HepG2 (cell line): ENCODE measurements around the gene VAX1. TPM values are rescaled to one million over a fixed set of nuclear protein-coding genes. Genes with fewer than 3 reads are reported as not detected.

Experiments used
- ATAC-seq: fragments of 200-7000 bp; cut with Tn5 transposase; 3 replicates; pipeline ENCODE4 v1.9.1; 2020; ENCODE audit warnings: mild to moderate bottlenecking, moderate library complexity
- BruUV-seq: library from RNA; stranded (reverse); fragments of 400-500 nt; replicated peaks from 2 replicates; lab custom pipeline; 2021; lab: Mats Ljungman, UMichigan
- CTCF ChIA-PET: fragments of 300-600 bp; formaldehyde crosslinking; extraction: SDS; loops from one replicate; lab custom pipeline; 2021; ENCODE audit warnings: low total read pairs, inconsistent platforms, low intra/inter-chr PET ratio; lab: Yijun Ruan, JAX
- POLR2A ChIA-PET: fragments of 350-600 bp; sonication (Branson Sonifier 250); formaldehyde crosslinking; loops from one replicate; lab custom pipeline; 2020; ENCODE audit warnings: antibody characterized with exemption, inconsistent platforms; lab: Yijun Ruan, JAX
- DNase-seq: peaks from one replicate; pipeline ENCODE4 v3.0.0-alpha.2; 2015; ENCODE audit warnings: low spot score
- FAIRE-seq: peaks from 3 replicates; lab custom pipeline; 2011; peaks lifted over from hg19 to GRCh38; lab: Jason Lieb, UNC
- H2AFZ ChIP-seq: one replicate; pipeline ENCODE4 v1.6.1; 2011; ENCODE audit warnings: low read length, inconsistent platforms
- H3K27ac ChIP-seq: fragments of 300-600 bp; 3 replicates; pipeline ENCODE4 v1.8.0; 2011; ENCODE audit warnings: mixed run types, mild to moderate bottlenecking, mixed read lengths, low read length, inconsistent platforms; ENCODE audit not compliant: insufficient read depth; ENCODE audit errors: extremely low read length
- H3K27me3 ChIP-seq, 2 experiments: fragments of 200-600 bp in 1 of 2; 2 replicates in 1 of 2; 3 replicates in 1 of 2; pipeline versions ENCODE4 v1.6.0 to v1.8.0; 2011; ENCODE audit warnings: low read length in 2 of 2, mild to moderate bottlenecking in 2 of 2, moderate library complexity in 2 of 2, inconsistent platforms in 1 of 2; ENCODE audit not compliant: insufficient read depth in 2 of 2, control insufficient read depth in 1 of 2
- H3K36me3 ChIP-seq, 2 experiments: fragments of 200-600 bp in 1 of 2; replicated peaks in 1 of 2; 2 replicates in 1 of 2; 3 replicates in 1 of 2; pipeline versions ENCODE4 v1.5.1 to v1.8.0; 2011; ENCODE audit warnings: low read length in 2 of 2, inconsistent platforms in 1 of 2; ENCODE audit not compliant: insufficient read depth in 2 of 2, control insufficient read depth in 1 of 2
- H3K4me1 ChIP-seq: 2 replicates; pipeline ENCODE4 v1.5.1; 2012; ENCODE audit warnings: low read length, inconsistent platforms; ENCODE audit not compliant: insufficient read depth
- H3K4me2 ChIP-seq: 2 replicates; pipeline ENCODE4 v1.6.0; 2011; ENCODE audit warnings: low read depth, low read length, inconsistent platforms
- H3K4me3 ChIP-seq, 3 experiments: fragments of 200-600 bp in 1 of 3; sonication (generic), shearing (Covaris generic) in 1 of 3; replicated peaks in 1 of 3; 2 replicates each; pipeline ENCODE4 v1.5.1; 2011 to 2016; ENCODE audit warnings: low read length in 3 of 3, inconsistent platforms in 2 of 3, low read depth in 2 of 3, mild to moderate bottlenecking in 2 of 3, control low read depth in 1 of 3, mixed read lengths in 1 of 3; ENCODE audit not compliant: insufficient read depth in 1 of 3
- H3K79me2 ChIP-seq: one replicate; pipeline ENCODE4 v1.6.1; 2011; ENCODE audit warnings: low read length, inconsistent platforms; ENCODE audit not compliant: insufficient read depth
- H3K9ac ChIP-seq: 2 replicates; pipeline ENCODE4 v1.6.0; 2011; ENCODE audit warnings: mild to moderate bottlenecking, low read depth, low read length, inconsistent platforms; ENCODE audit not compliant: insufficient read depth
- H3K9me3 ChIP-seq: 2 replicates; pipeline ENCODE4 v1.5.1; 2012; ENCODE audit warnings: mild to moderate bottlenecking, low read length
- H4K20me1 ChIP-seq: 2 replicates; pipeline ENCODE4 v1.6.0; 2011; ENCODE audit warnings: inconsistent platforms, mild to moderate bottlenecking, low read length, moderate library complexity; ENCODE audit not compliant: insufficient read depth
- ISL2 ChIP-seq: sonication (generic); formaldehyde crosslinking; IDR thresholded peaks from 2 replicates; pipeline ENCODE4 v1.5.0; 2020; ENCODE audit warnings: missing genetic modification reagents
- MTF2 ChIP-seq: sonication (generic); formaldehyde crosslinking; IDR thresholded peaks from 2 replicates; pipeline ENCODE4 v1.5.0; 2020; ENCODE audit warnings: missing genetic modification reagents, borderline replicate concordance
- MYC ChIP-seq: sonication (generic); formaldehyde crosslinking; IDR thresholded peaks from 2 replicates; pipeline ENCODE4 v1.9.0; 2021; ENCODE audit warnings: missing genetic modification reagents, borderline replicate concordance
- NFIC ChIP-seq: IDR thresholded peaks from 2 replicates; pipeline ENCODE4 v1.6.1; 2012; ENCODE audit warnings: mild to moderate bottlenecking, low read length, inconsistent platforms
- SNAI1 ChIP-seq: sonication (generic); formaldehyde crosslinking; IDR thresholded peaks from 2 replicates; pipeline ENCODE4 v1.5.0; 2020; ENCODE audit warnings: mild to moderate bottlenecking, missing genetic modification reagents, borderline replicate concordance
- YY1 ChIP-seq: IDR thresholded peaks from 2 replicates; pipeline ENCODE4 v1.6.1; 2011; ENCODE audit warnings: low read length, low read depth, moderate library complexity, mild to moderate bottlenecking; ENCODE audit not compliant: insufficient read depth, insufficient replicate concordance
- ZNF101 ChIP-seq: sonication (generic); formaldehyde crosslinking; IDR thresholded peaks from 2 replicates; pipeline ENCODE4 v1.4.0; 2020; ENCODE audit warnings: mild to moderate bottlenecking, low read depth, missing genetic modification reagents, borderline replicate concordance
- WGBS: methylation state at CpG from one replicate; pipeline ENCODE4 v1.1.6; 2017; ENCODE audit warnings: low lambda C conversion rate; 5-methylcytosine and 5-hydroxymethylcytosine counted together
- in situ Hi-C: cut with HindIII; loops from 2 replicates; pipeline ENCODE4 v1.10.0; 2017; ENCODE audit warnings: low pct_unique_long_range_greater_than_20kb; ENCODE audit not compliant: extremely low pct_ligation_motif_present
- intact Hi-C: fragments of 100-400 bp; cut with micrococcal nuclease; formaldehyde crosslinking; loops from one replicate; pipeline ENCODE4 v1.10.0; 2022; ENCODE audit not compliant: unreplicated experiment
- polyA plus RNA-seq, 8 experiments: library from polyadenylated mRNA; depleted of rRNA in 3 of 8; stranded (reverse) in 7 of 8; unstranded in 1 of 8; fragments of >200 nt; fragmentation: Illumina TruSeq in 4 of 8; extraction: Trizol in 4 of 8; gene quantifications; 2 replicates each; pipeline versions ENCODE4 v1.2.1 to v1.2.3, GENCODE V29; 2011 to 2016; ENCODE audit warnings: low read depth in 4 of 8, missing spikeins in 1 of 8, mixed read lengths in 1 of 8; ENCODE audit not compliant: insufficient read depth in 1 of 8
- total RNA-seq, 5 experiments: library from RNA; depleted of rRNA; stranded (reverse); fragments of >200 nt; fragmentation: Illumina TruSeq; extraction: Trizol; gene quantifications; 2 replicates each; pipeline ENCODE4 v1.2.3, GENCODE V29; 2016; ENCODE audit warnings: low read depth in 1 of 5
- TF ChIP-seq, protein P1 (sequence below): sonication (generic); formaldehyde crosslinking; IDR thresholded peaks from 2 replicates; pipeline ENCODE4 v1.4.0; 2020; ENCODE audit warnings: mild to moderate bottlenecking, missing genetic modification reagents
- TF ChIP-seq, protein P2 (sequence below): sonication (generic); formaldehyde crosslinking; IDR thresholded peaks from 2 replicates; pipeline ENCODE4 v1.4.0; 2020; ENCODE audit warnings: missing genetic modification reagents

VAX1 gene
- total and polyA plus RNA-seq, 2 of the 13 experiments (the other 11 are each of a cell fraction or from before 2014, with no cell fraction given) = not detected

DNA sequence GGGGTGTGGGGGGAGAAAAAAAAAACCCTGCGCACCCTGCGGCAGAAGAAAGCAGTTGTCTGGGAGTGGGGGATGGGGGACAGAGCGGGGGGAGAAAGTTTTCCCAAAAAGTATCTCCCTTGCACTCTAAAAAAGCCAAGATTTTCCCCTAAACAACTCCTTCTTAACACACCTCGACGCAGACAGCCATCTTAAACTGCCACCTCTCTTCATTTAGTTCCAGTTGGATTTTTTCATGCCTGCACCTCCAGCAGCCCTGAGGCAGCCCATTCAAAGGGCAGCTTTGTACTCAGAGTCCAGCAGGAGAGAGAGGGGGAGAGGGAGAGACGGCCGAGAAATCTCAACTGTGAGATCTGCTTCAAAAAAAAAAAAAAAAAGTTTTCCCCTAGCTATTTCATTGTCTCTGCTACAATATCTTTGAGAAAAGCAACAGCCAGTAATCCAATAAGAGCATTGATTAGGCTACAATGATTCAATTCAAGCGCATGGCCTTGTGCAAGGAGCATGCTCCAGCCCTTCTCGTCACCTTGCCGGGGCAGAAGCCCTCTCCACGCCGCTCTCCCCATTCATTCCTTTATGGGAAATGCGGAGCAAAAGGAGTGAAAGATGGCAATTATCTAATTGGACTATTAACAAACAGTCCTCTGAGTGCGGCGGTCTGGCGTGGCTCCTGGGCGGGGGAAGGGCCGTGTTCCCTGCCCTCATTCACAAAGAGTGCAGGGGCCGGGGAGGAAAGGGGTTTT lies 939 bp upstream of the VAX1 start:
- H3K9ac ChIP-seq = no peak overlapping the region
- DNase-seq (no peak), FAIRE-seq (no peak), ATAC-seq (peak; percentile 30; the same call in 1 of the 3 replicates)
- no peaks in the 10 kb centered on the region for H4K20me1 ChIP-seq
- intact Hi-C loops (no loop called here), in situ Hi-C loops (no loop called here)
- H3K27ac ChIP-seq = no peak overlapping the region
- no peaks in the 10 kb centered on the region for H3K4me1 ChIP-seq
- TF ChIP-seq ISL2 (CRISPR knock-in tag) (no peak), SNAI1 (no peak), MYC (no peak), ZNF101 (CRISPR knock-in tag) (no peak)
- H3K36me3 ChIP-seq = no peaks in the 10 kb centered on the region
- CTCF ChIA-PET = no interaction called here
- H3K4me2 ChIP-seq = no peak overlapping the region; the same call in 1 of the 2 replicates
- WGBS = 31% methylated on average over 19 of the region's 19 CpGs
- peaks cover 11 to 51% of the 10 kb centered on the region in 2 experiments for H3K27me3 ChIP-seq
- no peaks in the 10 kb centered on the region for H3K9me3 ChIP-seq
- H3K79me2 ChIP-seq = no peaks in the 10 kb centered on the region
- no peak overlapping the region for H3K4me3 ChIP-seq
- H2AFZ ChIP-seq = no peak overlapping the region
- no TSS peak for BruUV-seq
- POLR2A ChIA-PET = no interaction called here

DNA sequence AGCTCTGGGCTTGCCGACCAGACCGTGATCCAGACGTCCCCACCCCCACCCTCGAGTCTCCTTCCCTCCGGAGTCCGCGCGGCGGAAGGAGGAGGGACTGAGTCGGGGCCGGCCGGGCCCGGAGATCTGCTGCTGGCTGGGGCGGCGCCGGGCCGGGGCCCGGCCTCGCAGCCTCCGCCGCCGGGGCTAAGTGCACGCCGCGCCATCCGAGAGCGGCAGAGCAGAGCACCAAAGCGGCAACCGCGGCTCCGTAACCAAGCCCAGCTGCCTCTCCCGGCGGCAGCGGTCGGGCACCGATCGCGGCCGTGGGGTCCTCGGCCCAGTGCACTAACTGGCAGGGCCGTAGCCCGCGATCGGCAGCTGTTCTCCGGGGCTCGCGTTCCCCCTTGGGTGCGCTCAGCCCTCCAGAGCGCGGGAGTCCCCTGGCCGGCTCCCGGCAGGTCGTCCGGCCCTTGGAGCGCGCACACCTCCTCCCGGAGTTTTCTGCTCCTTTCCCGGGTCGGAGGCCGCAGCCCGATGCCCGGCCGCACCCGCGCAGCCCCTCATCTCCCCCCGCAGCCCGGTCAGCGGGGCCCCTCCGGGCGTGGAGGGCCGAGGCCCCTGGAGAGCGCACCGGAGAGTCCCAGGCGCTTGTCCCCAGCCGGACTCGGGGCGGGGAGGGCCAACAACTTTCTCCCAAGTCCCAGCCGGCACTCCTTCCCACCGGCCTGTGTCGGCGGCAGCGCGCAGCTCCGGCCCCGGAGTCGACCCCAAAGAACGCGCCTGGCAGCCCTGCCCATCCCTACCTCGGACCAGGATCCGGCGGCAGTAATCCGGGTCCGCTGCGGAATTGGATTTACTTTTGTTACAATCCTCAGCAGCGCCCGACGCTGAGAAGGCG lies 799 bp downstream of the VAX1 start:
- ATAC-seq = peak; percentile 80
- WGBS = 40% methylated on average over 33 of the region's 98 CpGs
- no peak overlapping the region for H2AFZ ChIP-seq
- no peak for FAIRE-seq
- intact Hi-C loops = no loop called here
- no peaks in the 10 kb centered on the region for H4K20me1 ChIP-seq
- no peaks in the 10 kb centered on the region for H3K79me2 ChIP-seq
- no TSS peak for BruUV-seq
- ChIA-PET POLR2A (no interaction called here), CTCF (no interaction called here)
- no peaks in the 10 kb centered on the region for H3K36me3 ChIP-seq
- TF ChIP-seq NFIC (no peak), YY1 (peak; percentile 9), MTF2 (CRISPR knock-in tag) (peak; percentile 63; the same call in 1 of the 2 replicates)
- TF ChIP-seq, protein P1, sequence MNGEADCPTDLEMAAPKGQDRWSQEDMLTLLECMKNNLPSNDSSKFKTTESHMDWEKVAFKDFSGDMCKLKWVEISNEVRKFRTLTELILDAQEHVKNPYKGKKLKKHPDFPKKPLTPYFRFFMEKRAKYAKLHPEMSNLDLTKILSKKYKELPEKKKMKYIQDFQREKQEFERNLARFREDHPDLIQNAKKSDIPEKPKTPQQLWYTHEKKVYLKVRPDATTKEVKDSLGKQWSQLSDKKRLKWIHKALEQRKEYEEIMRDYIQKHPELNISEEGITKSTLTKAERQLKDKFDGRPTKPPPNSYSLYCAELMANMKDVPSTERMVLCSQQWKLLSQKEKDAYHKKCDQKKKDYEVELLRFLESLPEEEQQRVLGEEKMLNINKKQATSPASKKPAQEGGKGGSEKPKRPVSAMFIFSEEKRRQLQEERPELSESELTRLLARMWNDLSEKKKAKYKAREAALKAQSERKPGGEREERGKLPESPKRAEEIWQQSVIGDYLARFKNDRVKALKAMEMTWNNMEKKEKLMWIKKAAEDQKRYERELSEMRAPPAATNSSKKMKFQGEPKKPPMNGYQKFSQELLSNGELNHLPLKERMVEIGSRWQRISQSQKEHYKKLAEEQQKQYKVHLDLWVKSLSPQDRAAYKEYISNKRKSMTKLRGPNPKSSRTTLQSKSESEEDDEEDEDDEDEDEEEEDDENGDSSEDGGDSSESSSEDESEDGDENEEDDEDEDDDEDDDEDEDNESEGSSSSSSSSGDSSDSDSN = peak; percentile 30; the same call in 1 of the 2 replicates
- TF ChIP-seq, protein P2, sequence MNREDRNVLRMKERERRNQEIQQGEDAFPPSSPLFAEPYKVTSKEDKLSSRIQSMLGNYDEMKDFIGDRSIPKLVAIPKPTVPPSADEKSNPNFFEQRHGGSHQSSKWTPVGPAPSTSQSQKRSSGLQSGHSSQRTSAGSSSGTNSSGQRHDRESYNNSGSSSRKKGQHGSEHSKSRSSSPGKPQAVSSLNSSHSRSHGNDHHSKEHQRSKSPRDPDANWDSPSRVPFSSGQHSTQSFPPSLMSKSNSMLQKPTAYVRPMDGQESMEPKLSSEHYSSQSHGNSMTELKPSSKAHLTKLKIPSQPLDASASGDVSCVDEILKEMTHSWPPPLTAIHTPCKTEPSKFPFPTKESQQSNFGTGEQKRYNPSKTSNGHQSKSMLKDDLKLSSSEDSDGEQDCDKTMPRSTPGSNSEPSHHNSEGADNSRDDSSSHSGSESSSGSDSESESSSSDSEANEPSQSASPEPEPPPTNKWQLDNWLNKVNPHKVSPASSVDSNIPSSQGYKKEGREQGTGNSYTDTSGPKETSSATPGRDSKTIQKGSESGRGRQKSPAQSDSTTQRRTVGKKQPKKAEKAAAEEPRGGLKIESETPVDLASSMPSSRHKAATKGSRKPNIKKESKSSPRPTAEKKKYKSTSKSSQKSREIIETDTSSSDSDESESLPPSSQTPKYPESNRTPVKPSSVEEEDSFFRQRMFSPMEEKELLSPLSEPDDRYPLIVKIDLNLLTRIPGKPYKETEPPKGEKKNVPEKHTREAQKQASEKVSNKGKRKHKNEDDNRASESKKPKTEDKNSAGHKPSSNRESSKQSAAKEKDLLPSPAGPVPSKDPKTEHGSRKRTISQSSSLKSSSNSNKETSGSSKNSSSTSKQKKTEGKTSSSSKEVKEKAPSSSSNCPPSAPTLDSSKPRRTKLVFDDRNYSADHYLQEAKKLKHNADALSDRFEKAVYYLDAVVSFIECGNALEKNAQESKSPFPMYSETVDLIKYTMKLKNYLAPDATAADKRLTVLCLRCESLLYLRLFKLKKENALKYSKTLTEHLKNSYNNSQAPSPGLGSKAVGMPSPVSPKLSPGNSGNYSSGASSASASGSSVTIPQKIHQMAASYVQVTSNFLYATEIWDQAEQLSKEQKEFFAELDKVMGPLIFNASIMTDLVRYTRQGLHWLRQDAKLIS (CRISPR knock-in tag) = no peak
- in situ Hi-C loops = no loop called here
- no peak overlapping the region for H3K27ac ChIP-seq
- H3K4me1 ChIP-seq = no peaks in the 10 kb centered on the region
- H3K4me3 ChIP-seq = peak overlapping the region in 2 of 3 experiments; percentile 16 to 50; a peak in 3 of 6 replicates
- peaks cover 11 to 65% of the 10 kb centered on the region in 2 experiments for H3K27me3 ChIP-seq
- H3K9me3 ChIP-seq = no peaks in the 10 kb centered on the region
- peak overlapping the region; percentile 53; the same call in 1 of the 2 replicates for H3K4me2 ChIP-seq
- no peak for DNase-seq
- no peak overlapping the region for H3K9ac ChIP-seq
